GM19035 (cell line): ENCODE measurements around the gene SCCPDH.
"Not testable (repeated sequence)": the region's sequence is repeated elsewhere in the genome, so short reads cannot be mapped to it uniquely, and the experiment has no call there.

Source experiments
- ATAC-seq: cut with Tn5 transposase; IDR thresholded peaks from one replicate; pipeline ENCODE4 v1.9.1; 2021; ENCODE audit not compliant: unreplicated experiment

SCCPDH gene, protein sequence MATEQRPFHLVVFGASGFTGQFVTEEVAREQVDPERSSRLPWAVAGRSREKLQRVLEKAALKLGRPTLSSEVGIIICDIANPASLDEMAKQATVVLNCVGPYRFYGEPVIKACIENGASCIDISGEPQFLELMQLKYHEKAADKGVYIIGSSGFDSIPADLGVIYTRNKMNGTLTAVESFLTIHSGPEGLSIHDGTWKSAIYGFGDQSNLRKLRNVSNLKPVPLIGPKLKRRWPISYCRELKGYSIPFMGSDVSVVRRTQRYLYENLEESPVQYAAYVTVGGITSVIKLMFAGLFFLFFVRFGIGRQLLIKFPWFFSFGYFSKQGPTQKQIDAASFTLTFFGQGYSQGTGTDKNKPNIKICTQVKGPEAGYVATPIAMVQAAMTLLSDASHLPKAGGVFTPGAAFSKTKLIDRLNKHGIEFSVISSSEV

DNA sequence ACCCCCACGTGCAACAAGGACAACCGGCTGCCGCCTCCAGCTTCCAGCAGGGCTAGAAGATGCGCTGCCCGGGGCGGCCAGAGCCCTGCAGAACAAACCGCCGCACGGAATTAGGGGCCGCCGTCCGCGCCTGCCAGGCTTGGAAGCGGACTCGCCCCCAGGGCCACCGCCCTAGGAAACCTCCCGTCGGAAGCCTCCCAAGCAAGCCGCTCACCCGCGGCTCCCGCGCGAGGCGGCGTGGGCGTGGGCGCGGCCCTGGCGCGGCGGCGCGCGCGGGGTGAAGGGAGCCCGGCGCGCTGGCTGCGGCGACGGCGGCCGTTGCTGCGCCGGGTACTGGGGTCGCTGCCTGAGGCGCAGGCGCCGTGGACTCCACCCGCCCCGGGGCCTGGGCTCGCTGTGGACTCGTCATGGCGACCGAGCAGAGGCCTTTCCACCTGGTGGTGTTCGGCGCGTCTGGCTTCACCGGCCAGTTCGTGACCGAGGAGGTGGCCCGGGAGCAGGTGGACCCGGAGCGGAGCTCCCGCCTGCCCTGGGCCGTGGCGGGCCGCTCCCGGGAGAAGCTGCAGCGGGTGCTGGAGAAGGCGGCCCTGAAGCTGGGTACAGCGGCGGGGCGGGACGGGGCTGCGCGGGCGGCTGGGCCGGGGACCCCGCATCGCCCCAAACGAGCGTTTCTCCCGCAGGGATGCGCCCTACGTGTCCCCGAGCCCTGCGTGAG, at the start of gene SCCPDH:
SCCPDH (plus strand) TSS at position 394 of the 715 bp plus-strand sequence; CDS start at position 408, 14 bp downstream.
- ATAC-seq, result peak; percentile 98

DNA sequence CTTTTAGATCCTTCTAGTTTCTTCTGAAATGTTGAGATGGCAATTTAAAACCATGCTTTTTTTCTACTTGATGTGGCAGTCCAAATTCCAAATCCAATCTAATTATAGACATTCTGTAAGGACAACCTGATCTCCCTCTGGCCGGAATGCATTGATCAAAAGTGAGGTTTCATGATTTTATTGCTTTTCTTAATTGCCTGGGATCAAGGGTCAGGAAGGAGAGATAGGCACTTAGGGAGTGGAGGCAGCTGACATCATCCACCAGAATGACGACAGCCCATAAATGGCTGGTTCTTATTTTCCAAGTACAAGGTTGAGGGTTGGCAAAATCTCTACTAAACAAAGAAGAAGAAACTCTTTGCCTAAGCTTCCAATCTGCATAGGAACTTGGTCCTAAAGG, 46.4 kb upstream of the SCCPDH start:
- ATAC-seq, result no peak

DNA sequence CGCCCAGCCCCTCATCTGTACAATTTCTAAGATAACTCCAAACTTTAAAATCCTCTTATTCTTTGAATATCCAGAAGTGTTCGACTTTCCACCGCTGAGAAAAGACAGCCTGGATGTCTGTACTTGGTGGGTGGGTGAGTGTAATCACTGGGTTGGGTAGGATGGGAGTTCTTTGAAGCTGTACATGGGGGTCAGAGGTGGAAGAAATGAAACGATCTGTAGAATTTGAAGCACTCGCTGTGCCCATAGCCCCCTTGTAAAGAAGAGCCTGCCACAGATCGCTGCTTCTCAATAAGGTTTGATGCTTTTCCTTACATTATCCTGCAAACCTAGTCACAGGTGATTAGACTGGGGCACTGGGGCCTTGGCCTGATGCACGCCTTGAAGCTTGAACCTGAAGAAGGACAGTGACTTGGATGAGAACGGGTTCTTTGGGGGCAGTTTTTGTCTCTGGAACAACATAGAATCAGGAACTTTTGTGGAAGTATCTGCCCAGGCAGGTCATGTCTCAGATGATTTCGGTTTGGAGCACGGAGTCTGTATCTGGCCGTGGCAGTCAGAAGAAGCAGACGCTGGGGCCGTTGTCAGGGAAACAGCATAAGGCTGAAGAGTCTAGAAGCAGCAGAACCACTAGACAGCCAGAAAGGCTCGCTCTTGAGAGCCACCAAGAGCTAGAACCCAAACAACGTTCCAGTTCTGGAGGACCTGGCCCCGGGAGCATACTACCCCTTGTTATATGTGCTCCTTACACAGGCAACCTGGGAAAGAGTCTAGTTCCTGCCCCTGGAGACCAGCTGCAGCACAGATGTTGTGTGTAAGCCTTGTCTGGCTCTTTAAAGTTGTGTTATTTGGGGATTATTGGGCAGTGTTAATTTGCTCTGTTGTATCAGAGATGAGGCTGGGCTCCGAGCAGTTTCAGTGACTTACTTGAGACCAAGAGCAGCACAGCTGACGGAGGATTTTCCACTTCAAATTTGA, 45.1 kb upstream of the SCCPDH start:
- no peak for ATAC-seq

DNA sequence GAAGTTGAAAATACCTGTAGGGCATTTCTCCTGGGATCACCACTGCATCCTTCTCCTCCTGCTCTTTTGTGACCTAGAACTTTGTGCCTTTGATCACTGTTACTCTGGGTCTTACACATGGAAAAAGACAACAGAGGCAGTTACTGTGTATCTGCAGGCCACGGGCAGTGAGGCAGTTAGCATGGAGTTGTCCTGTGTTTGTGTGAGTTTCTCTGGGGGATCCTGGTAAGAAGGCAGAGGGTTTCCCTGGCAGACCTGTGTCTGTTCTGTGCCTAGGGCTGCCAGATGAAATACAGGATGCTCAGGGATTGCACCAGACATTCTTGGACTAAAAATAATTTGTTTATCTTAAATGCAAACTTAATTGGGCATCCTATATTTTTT, 44.4 kb upstream of the SCCPDH start:
- no peak for ATAC-seq

DNA sequence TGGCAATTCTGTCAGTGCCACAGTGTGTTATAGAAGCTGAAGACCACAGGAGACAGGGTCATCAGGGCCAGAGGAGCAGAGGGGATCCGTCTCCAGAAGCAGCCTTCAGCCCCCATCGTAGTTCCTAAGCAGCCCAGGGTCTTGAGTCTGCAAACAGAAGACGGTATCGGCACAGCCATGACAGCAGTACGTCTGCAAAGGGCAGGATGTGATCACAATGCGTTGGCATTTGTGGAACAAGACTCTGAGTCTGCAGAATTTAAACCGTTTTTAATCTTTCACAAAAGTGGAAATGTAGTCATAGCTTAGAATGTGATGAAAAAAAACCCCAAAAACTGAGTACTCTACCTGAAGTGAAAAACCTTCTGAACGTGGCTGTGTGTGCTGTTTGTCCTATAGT, 44.0 kb upstream of the SCCPDH start:
- no peak for ATAC-seq

DNA sequence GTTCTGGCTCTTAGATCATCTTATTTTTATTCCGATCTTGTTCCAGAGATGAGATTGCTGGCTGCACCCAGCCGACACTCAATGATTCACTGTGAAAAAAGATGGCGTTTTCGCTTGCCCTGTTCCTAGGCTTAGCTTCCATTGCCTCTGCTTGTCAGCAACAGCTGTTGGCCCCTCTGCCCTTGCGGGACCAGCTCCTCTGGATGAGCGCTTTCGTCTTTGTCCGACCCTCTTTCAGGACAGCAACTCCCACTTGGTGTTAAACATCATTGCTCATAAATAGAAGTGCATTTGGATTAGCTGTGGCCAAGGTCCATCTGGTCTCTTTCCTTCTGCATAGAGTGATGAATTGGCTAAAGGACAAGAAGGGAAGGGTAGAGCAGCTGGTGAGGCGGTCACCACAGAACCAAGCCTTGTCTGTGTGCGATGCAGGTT, 43.5 kb upstream of the SCCPDH start:
- ATAC-seq, result no peak

DNA sequence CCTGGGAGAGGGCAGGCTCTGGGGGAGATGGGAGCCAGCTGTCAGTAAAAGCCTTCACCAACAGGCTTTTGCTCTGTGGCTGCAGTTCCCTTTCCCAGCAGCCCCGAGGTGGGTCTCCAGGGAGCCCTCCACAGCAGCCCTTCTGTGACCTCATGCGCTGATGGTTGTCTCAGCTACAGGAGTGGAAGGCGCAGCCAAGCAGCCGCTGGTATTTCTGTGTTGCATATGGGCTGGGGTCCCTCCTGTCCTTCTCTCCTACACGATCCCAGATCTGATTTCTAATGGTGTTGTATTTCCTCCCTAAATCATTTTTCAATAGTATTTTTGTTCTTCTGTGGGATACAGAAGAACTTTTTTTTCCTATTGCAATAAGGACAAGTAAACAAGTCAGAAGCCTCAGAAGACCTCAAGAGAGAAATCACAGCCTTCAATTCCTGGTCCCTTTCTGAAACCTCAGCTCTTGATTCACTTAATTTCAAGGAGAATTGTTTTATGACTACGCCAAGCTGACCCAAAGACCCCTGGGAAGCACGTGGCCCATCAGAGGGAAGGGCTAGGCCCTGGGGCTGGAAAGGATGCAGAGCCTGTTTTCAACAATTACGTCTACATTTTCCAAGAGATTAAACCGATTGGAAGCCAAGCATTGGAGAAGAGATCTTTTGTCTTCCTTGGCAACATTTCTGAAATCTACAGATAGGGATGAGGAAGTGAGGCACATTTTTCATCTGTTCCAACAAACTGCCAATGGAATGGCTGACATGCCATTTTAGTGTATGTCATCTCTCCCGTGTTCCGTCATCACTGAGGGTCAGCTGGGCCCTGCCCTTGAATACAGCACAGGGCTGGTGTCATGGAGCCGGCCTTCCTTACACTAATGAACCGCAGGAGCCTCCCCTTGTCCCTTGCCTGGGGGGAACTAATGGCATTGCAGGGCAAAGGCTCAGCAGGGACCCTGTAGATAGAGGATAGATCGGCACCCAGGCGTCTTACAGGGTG, 42.0 kb upstream of the SCCPDH start:
- ATAC-seq, result no peak

DNA sequence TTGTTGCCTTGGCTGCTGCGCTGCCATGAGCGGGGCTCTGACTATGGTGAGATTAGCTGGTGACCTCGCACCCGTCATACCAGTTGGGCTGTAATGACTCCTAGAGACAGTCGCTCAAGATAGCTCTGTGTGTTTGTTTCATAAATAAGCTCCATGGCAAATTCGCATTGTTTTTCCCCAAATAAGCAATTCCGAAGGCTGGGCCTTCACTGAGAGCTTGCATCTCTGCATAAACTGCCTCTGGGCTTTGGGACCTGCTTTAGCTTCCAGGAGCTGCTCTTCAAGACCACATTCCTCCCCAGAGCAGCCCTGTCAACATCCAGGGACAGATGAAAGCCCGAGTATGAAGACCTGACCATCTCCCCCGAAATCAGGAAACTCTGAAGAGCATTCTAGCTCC, 40.7 kb upstream of the SCCPDH start:
- ATAC-seq, result no peak

DNA sequence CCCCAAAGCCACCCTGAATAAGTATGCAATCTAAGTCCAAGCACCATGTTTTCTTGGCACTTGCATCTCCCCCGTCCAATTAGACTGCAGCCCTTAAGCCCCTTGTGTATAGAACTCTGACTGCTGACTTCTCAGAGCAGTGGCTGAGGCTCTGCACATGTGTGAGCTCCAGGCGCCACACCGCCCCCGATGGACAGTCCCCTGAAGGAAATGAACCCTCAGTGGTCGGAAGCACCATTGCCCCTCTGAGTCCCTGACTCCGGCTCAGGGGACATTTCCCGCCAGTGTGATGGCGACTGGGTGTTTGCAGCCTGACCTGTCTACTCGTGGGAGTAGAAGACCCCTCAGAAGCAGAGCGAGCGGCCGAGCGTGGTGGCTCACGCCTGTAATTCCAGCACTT, 37.2 kb upstream of the SCCPDH start:
- no peak for ATAC-seq

DNA sequence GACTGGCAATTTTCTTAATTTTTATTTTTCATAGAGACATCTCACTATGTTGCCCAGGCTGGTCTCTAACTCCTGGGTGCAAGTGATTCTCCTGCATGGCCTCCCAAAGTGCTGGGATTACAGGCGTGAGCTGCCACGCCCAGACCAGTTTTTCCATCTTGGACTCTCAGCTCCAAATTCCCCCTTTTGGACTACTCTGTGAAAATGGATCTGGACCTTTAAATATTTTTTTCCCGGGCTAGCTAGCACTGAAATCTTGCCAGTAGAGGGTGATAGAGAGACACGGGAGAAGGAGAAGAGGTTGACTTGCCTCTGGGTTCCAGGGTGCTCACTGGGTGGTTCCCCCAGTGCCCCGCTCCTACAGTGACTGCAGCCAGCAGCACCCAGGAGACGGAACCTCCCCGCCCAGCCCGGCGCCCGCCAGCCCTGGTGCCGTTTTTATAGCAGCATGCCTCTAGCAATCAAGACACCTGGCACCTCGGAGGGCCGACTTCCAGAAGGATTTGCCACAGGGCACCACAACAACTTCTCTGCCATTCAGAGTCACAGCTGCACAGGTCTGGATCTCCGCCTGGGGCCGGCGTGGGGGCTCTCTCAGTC, 34.7 kb upstream of the SCCPDH start:
- ATAC-seq, result peak; percentile 96

DNA sequence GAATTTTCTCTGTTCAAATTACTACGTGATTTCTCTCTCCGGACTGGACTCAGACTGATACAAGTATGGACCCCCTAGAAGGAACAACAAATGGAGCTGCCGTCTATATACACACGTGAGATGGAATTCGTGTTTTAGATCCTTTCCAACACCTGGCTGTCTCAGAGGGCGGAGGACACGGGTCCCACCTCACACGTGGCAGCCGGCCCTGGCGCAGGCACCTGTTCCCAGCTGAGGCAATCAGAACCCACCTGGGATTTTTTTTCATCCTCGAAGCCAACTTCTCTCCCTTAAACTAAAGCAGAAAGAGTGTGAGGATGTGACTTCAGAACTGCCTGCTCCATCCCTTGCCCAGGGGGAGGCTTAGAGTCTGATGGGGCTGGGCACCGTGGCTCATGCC, 34.1 kb upstream of the SCCPDH start:
- ATAC-seq, result peak; percentile 5

DNA sequence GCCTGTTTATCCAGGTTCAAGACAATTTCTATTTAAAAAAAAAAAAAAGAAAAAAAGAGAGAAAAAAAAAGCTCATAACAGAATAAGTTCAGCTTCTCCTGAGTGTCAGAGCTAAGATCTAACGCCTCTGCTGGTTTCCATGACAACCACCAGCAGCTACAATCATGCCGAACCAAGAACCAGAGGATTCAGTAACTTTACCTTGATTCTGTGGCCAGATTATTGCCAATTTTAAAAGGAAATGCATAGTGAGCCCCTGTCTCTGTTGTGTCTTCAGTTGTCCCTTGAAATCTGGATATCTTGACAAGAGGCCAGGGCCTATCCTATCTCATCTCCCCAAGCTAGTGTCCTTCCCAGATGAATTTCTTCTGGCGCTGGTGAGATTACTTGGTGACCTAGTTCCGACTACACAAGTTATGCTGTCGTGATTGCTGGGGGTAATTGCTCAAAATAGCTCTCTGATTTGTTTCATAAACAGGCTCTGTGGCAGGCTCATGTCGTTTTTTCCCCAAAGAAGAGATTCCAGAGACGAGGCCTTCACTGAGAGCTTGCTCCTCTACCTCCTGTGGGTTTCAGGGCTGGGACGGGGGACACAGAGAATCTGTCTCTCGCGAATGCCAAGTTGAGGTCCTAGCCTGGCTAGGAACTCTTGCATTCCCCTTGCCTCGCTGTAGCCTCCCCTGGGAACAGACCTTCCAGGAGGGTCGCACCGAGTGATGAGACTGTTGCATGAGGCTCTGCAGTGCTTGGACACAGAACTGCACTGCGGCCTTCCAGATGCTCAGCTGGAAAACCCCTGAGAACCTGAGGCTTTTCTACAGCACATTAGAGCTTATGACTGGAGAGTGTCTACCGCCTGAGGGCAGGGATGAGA, 32.4 kb upstream of the SCCPDH start:
- ATAC-seq, result no peak

DNA sequence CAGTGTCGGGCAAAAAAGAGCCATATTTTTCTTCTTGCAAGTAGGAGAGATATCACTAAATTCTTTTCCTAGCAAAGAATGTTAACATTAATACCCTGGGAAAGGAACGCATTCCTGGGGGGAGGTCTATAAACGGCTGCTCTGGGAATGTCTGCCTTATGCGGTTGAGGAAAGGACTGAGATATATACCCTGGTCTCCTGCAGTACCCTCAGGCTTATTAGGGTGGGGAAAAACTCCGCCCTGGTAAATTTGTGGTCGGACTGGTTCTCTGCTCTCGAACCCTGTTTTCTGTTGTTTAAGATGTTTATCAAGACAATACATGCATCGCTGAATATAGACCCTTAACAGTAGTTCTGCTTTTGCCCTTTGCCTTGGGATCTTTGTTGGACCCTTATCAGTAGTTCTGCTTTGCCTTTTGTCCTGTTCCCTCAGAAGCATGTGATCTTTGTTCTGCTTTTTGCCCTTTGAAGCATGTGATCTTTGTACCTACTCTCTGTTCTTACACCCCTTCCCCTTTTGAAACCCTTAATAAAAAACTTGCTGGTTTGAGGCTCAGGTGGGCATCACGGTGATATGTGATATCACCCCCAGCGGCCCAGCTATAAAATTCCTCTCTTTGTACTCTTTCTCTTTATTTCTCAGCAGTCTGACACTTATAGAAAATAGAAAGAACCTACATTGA, 29.9 kb upstream of the SCCPDH start:
- ATAC-seq, result not testable (repeated sequence)

DNA sequence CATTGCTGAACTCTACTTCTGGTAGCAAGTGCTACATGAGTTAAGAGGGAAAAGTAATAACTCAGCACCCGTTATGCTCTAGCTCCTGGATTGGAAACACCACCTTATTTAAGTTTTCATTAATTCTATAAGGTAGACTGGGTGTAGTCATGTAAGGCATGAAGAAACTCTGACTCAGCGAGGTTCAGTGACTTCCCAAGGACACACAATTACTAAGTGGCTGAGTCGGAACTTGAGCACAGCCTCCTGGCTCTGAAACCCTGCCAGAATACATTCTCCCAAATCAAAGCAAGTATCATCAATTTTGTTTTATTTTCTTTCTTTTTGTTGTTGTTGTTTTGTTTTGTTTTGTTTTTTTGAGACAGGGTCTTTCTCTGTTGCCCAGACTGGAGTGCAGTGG, 29.1 kb upstream of the SCCPDH start:
- no peak for ATAC-seq

DNA sequence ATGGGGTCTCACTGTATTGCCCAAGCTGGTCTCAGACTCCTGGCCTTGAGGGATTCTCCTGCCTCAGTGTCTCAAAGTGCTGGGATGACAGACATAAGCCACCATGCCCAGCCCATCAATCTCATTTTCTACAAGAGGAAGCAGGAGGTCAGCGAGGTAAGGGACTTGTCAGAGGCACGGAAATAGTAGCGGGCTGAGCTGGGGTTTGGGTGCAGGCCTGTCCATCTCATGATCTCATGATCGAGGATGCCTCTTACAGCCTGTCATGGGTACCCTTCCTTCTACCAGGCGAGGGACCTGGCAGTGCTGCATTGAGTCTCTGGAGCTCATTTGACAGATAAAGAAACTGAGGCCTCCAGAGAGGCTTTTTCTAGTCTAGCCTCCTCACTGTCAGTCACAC, 28.5 kb upstream of the SCCPDH start:
- ATAC-seq, result no peak

DNA sequence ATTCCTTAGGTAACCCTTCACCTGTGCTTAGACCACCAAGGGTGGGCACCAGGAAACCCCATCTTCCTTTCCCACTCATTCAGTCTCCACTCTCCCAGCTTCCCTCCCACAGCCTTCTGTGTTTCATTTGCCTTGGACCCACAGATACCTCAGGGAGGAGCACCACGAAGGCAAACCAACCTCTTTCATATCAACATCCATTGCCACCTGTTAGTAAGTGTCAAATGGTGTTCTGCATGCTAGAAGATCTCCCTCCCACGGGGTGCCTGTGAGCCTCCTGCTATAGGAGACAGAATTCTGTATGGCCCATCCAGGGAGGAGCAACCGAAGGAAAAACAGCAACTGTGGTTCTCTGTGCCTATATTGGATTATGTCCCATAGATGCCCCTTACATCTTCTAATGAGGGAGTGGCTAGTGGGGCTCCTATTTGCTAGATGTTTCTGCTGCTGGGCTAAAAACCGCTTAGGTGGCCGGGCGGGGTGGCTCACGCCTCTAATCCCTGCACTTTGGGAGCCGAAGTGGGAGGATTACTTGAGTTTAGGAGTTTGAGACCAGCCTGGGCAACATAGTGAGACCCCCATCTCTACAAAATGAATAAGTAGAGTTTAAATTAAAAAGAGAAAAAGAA, 25.6 kb upstream of the SCCPDH start:
- ATAC-seq, result no peak

DNA sequence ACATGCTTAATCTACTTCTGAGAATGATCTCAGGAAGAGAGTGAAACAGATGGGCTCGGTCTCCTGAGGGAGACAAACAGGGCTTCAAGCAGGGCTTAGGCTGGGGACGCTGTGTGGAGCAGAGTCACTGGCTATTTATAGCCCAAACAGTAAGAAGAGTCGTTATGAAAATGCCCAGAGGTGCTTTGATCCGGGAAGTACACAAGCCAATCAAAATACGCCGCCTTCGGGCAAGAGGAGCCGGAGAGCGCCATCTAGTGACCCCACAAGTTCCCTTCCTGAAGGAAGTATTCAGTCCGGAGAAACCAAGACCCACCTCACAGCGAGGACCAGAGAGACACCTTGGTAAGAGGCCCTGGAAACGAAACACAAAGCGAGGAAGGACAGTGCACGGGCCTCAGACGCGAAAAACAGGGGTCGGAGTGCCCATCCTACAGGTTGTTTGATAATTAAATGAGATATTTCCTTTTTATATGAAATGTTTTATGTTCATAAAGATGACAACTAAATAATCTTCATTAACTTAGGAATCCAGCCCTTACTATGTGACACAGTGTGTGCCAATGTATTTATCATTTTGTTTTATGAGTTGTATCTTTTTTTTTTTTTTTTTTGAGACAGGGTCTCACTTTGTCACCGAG, 25.0 kb upstream of the SCCPDH start:
- ATAC-seq, result peak; percentile 92
